B cell (primary cell): ENCODE results near the gene PI4K2B. TPM values are rescaled to one million over a fixed set of nuclear protein-coding genes. Genes with fewer than 3 reads are reported as not detected.

Source experiments
- ATAC-seq: fragments of 200-7000 bp; cut with Tn5 transposase; one replicate; pipeline ENCODE4 v1.10.0; 2021; ENCODE audit warnings: low read depth, mild to moderate bottlenecking, moderate number of reproducible peaks, moderate library complexity
- CTCF ChIA-PET: fragments of 350-600 bp; sonication (Branson Sonifier 250); formaldehyde crosslinking; loops from one replicate; lab custom pipeline; 2021; ENCODE audit warnings: antibody characterized with exemption, inconsistent platforms; lab: Charles Lee
- POLR2A ChIA-PET: fragments of 350-600 bp; sonication (Branson Sonifier 250); formaldehyde crosslinking; loops from one replicate; lab custom pipeline; 2021; ENCODE audit warnings: antibody characterized with exemption; lab: Charles Lee
- DNase-seq: peaks from one replicate; pipeline ENCODE4 v3.0.0; 2013
- H2AFZ ChIP-seq: 2 replicates; pipeline ENCODE4 v1.6.1; 2012; ENCODE audit warnings: mild to moderate bottlenecking, low read depth, low read length; ENCODE audit not compliant: insufficient read depth, poor library complexity, severe bottlenecking
- H3K27ac ChIP-seq, 2 donors: 1 replicate in 1 of 2; 2 replicates in 1 of 2; pipeline ENCODE4 v1.5.1; 2012 to 2013; ENCODE audit warnings: low read length in 2 of 2, mild to moderate bottlenecking in 2 of 2, moderate library complexity in 1 of 2
- H3K27me3 ChIP-seq, 4 experiments: fragments of 200-600 bp in 1 of 4; sonication (generic) in 1 of 4; replicated peaks in 1 of 4; 1 replicate in 2 of 4; 2 replicates in 2 of 4; pipeline versions ENCODE4 v1.6.1 to v1.7.0; 2013 to 2016; ENCODE audit warnings: low read length in 3 of 4, mild to moderate bottlenecking in 2 of 4, mixed read lengths in 1 of 4, moderate library complexity in 1 of 4; ENCODE audit not compliant: insufficient read depth in 4 of 4, control insufficient read depth in 3 of 4; ENCODE audit errors: control extremely low read depth in 1 of 4
- H3K36me3 ChIP-seq, 2 experiments: replicated peaks in 1 of 2; 1 replicate in 1 of 2; 2 replicates in 1 of 2; pipeline versions ENCODE4 v1.6.1 to v1.7.1; 2013; ENCODE audit warnings: low read length in 1 of 2; ENCODE audit not compliant: insufficient read depth in 2 of 2, control insufficient read depth in 1 of 2; ENCODE audit errors: control extremely low read depth in 1 of 2, extremely low read depth in 1 of 2
- H3K4me1 ChIP-seq, 2 donors: fragments of 200-600 bp in 1 of 2; sonication (generic) in 1 of 2; 1 replicate in 1 of 2; 2 replicates in 1 of 2; pipeline versions ENCODE4 v1.5.1 to v1.6.1; 2013 to 2017; ENCODE audit warnings: low read length in 2 of 2; ENCODE audit not compliant: control insufficient read depth in 2 of 2, insufficient read depth in 2 of 2
- H3K4me2 ChIP-seq: replicated peaks from 2 replicates; pipeline ENCODE3; 2012; ENCODE audit warnings: mild to moderate bottlenecking, low read depth, low read length; ENCODE audit not compliant: poor library complexity, severe bottlenecking
- H3K4me3 ChIP-seq, 5 experiments: fragments of 200-600 bp in 1 of 5; sonication (generic) in 1 of 5; 1 replicate in 3 of 5; 2 replicates in 2 of 5; pipeline versions ENCODE4 v1.5.1 to v1.7.0; 2011 to 2016; ENCODE audit warnings: low read length in 4 of 5, mild to moderate bottlenecking in 4 of 5, low read depth in 2 of 5, control low read depth in 1 of 5, moderate library complexity in 1 of 5; ENCODE audit not compliant: insufficient read depth in 1 of 5; ENCODE audit errors: control extremely low read depth in 1 of 5, extremely low read depth in 1 of 5
- H3K79me2 ChIP-seq: fragments of 200-600 bp; sonication (generic); one replicate; pipeline ENCODE4 v1.6.0; 2016; ENCODE audit warnings: low read length; ENCODE audit not compliant: control insufficient read depth, insufficient read depth
- H3K9ac ChIP-seq: fragments of 200-600 bp; sonication (generic); 2 replicates; pipeline ENCODE4 v1.6.1; 2017; ENCODE audit warnings: mild to moderate bottlenecking, low read length, moderate library complexity
- H3K9me3 ChIP-seq, 3 donors: one replicate each; pipeline versions ENCODE4 v1.6.1 to v1.7.1; 2013; ENCODE audit warnings: low read length in 2 of 3; ENCODE audit not compliant: control insufficient read depth in 2 of 3, insufficient read depth in 1 of 3; ENCODE audit errors: control extremely low read depth in 1 of 3
- H4K20me1 ChIP-seq: 2 replicates; pipeline ENCODE4 v1.6.0; 2012; ENCODE audit warnings: mild to moderate bottlenecking, low read length; ENCODE audit not compliant: insufficient read depth, control insufficient read depth, poor library complexity, severe bottlenecking
- H3K27ac Mint-ChIP-seq: one replicate; pipeline ENCODE4 v1.8.0; 2021; ENCODE audit warnings: mixed read lengths
- H3K27me3 Mint-ChIP-seq: one replicate; pipeline ENCODE4 v1.8.0; 2021; ENCODE audit warnings: mixed read lengths
- H3K4me1 Mint-ChIP-seq: one replicate; pipeline ENCODE4 v1.8.0; 2021; ENCODE audit warnings: mixed read lengths
- H3K4me3 Mint-ChIP-seq: one replicate; pipeline ENCODE4 v1.8.0; 2021; ENCODE audit warnings: mixed read lengths
- H3K9me3 Mint-ChIP-seq: one replicate; pipeline ENCODE4 v1.8.0; 2022; ENCODE audit warnings: mixed read lengths; ENCODE audit not compliant: insufficient read depth
- EZH2 ChIP-seq: IDR thresholded peaks from 2 replicates; pipeline ENCODE4 v1.6.1; 2012; ENCODE audit warnings: borderline replicate concordance, low read depth, mild to moderate bottlenecking, moderate library complexity, low read length; ENCODE audit not compliant: insufficient read depth, poor library complexity, severe bottlenecking
- WGBS: methylation state at CpG from one replicate; pipeline ENCODE4 v1.1.5; 2013; ENCODE audit warnings: missing lambda C conversion rate; ENCODE audit not compliant: insufficient coverage; 5-methylcytosine and 5-hydroxymethylcytosine counted together
- intact Hi-C: fragments of 100-400 bp; cut with micrococcal nuclease; formaldehyde crosslinking; loops from one replicate; pipeline ENCODE4 v1.10.0; 2022
- polyA plus RNA-seq: library from polyadenylated mRNA; depleted of rRNA; stranded (reverse); fragments of >200 nt; gene quantifications from 2 replicates; pipeline ENCODE4 v1.2.3, GENCODE V29; 2012
- total RNA-seq, 2 donors: library from RNA; stranded (reverse); fragments of 120-200 nt in 1 of 2; gene quantifications; 1 replicate in 1 of 2; 2 replicates in 1 of 2; pipeline versions ENCODE4 v1.2.3 to v1.2.4, GENCODE V29; 2013 to 2022
- TF ChIP-seq, protein P1 (sequence below): fragments of 200-600 bp; IDR thresholded peaks from one replicate; pipeline ENCODE4 v1.8.0; 2022; ENCODE audit warnings: antibody characterized with exemption, mild to moderate bottlenecking

Gene PI4K2B
- total and polyA plus RNA-seq, 2 donors (not counting 1 experiment from before 2014, with no cell fraction given), result 3.8 to 13.7 TPM

GRCh38 chr4:25283948-25284347 lies 50.1 kb downstream of the PI4K2B start:
- H4K20me1 ChIP-seq, result no peaks in the 10 kb centered on the region
- intact Hi-C loops, result no loop called here
- Mint-ChIP-seq H3K4me1 (no peaks in the 10 kb centered on the region), H3K27me3 (peaks cover 5% of the 10 kb centered on the region), H3K4me3 (no peak overlapping the region), H3K9me3 (no peaks in the 10 kb centered on the region), H3K27ac (no peak overlapping the region)
- ChIA-PET CTCF (no interaction called here), POLR2A (no interaction called here)
- H3K79me2 ChIP-seq, result no peaks in the 10 kb centered on the region
- H3K4me3 ChIP-seq, result no peak overlapping the region
- peaks cover 0 to 4% of the 10 kb centered on the region in 2 experiments for H3K36me3 ChIP-seq
- no peak overlapping the region for H3K27ac ChIP-seq
- no peaks in the 10 kb centered on the region for H3K9me3 ChIP-seq
- ATAC-seq, result no peak
- TF ChIP-seq, protein P1, sequence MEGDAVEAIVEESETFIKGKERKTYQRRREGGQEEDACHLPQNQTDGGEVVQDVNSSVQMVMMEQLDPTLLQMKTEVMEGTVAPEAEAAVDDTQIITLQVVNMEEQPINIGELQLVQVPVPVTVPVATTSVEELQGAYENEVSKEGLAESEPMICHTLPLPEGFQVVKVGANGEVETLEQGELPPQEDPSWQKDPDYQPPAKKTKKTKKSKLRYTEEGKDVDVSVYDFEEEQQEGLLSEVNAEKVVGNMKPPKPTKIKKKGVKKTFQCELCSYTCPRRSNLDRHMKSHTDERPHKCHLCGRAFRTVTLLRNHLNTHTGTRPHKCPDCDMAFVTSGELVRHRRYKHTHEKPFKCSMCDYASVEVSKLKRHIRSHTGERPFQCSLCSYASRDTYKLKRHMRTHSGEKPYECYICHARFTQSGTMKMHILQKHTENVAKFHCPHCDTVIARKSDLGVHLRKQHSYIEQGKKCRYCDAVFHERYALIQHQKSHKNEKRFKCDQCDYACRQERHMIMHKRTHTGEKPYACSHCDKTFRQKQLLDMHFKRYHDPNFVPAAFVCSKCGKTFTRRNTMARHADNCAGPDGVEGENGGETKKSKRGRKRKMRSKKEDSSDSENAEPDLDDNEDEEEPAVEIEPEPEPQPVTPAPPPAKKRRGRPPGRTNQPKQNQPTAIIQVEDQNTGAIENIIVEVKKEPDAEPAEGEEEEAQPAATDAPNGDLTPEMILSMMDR, result no peak
- TF ChIP-seq EZH2, result no peak
- no peaks in the 10 kb centered on the region for H3K27me3 ChIP-seq
- DNase-seq, result no peak
- no peaks in the 10 kb centered on the region for H3K4me1 ChIP-seq
- H3K9ac ChIP-seq, result no peak overlapping the region
- no CpG with 5 or more reads among the region's 3 CpGs for WGBS
- no peak overlapping the region for H3K4me2 ChIP-seq
- H2AFZ ChIP-seq, result no peak overlapping the region

- Mint-ChIP-seq H3K27me3 (peaks cover 5% of the 10 kb centered on the region), H3K4me1 (no peaks in the 10 kb centered on the region), H3K9me3 (no peaks in the 10 kb centered on the region), H3K27ac (no peak overlapping the region), H3K4me3 (no peak overlapping the region)
- Histone ChIP-seq H3K79me2 (no peaks in the 10 kb centered on the region), H3K9me3 (no peaks in the 10 kb centered on the region), H3K27me3 (no peaks in the 10 kb centered on the region), H4K20me1 (no peaks in the 10 kb centered on the region), H2AFZ (no peak overlapping the region), H3K4me2 (no peak overlapping the region), H3K4me1 (no peaks in the 10 kb centered on the region), H3K27ac (no peak overlapping the region), H3K4me3 (no peak overlapping the region), H3K36me3 (peaks cover 0 to 4% of the 10 kb centered on the region in 2 experiments), H3K9ac (no peak overlapping the region)
- POLR2A ChIA-PET, result no interaction called here
- intact Hi-C loops, result no loop called here
- no peak for TF ChIP-seq EZH2
- TF ChIP-seq, protein P1, result no peak
- ATAC-seq, result no peak
- WGBS, result no CpG with 5 or more reads among the region's 3 CpGs
- CTCF ChIA-PET, result no interaction called here
- no peak for DNase-seq
Observed at GRCh38 chr4:25284466-25284865, 50.6 kb downstream of the PI4K2B start.
